Measurements from ENCODE around the gene RBMS3. TPM values are rescaled to one million over a fixed set of nuclear protein-coding genes. Genes with fewer than 3 reads are reported as not detected.
A peak's percentile ranks its signal among the peaks of the same experiment; 100 is the strongest.

RBMS3 gene
- total RNA-seq, 1 experiment from 2014 or later, result 74.2 TPM

DNA sequence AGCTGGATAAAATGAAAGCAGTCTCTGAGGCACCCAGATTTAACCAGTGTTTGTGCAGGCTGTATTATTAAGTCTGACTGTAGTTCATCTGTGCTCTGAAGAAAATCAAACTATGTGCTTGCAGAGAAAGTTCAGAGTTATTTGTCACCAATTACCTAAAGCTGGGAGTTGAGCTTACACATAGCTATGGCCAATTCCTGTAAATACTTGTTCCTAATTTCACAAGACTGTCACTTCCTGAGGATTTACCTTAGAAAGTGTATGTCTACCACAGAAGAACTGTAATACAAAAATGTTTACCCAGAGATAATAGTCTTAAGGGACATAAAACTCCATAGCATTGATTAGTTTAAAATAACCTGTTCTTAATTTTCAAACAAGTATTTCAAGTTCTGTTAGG, 697.2 kb downstream of the RBMS3 start:
- Mint-ChIP-seq H3K36me3 (ENCODE audit: insufficient read depth, unreplicated experiment) (peaks cover 17% of the 10 kb centered on the region), H3K4me3 (ENCODE audit: unreplicated experiment) (no peak overlapping the region), H3K27ac (ENCODE audit: low read depth, unreplicated experiment) (no peak overlapping the region), H3K4me1 (ENCODE audit: insufficient read depth, unreplicated experiment) (no peaks in the 10 kb centered on the region), H3K27me3 (ENCODE audit: insufficient read depth, unreplicated experiment) (no peaks in the 10 kb centered on the region), H3K9me3 (ENCODE audit: unreplicated experiment) (peaks cover 24% of the 10 kb centered on the region)
- no TSS peak for BruUV-seq (replicated peaks)
- ChIA-PET CTCF (no interaction called here), POLR2A (no interaction called here)
- intact Hi-C loops (cut with micrococcal nuclease), result no loop called here
- TF ChIP-seq, protein P1, sequence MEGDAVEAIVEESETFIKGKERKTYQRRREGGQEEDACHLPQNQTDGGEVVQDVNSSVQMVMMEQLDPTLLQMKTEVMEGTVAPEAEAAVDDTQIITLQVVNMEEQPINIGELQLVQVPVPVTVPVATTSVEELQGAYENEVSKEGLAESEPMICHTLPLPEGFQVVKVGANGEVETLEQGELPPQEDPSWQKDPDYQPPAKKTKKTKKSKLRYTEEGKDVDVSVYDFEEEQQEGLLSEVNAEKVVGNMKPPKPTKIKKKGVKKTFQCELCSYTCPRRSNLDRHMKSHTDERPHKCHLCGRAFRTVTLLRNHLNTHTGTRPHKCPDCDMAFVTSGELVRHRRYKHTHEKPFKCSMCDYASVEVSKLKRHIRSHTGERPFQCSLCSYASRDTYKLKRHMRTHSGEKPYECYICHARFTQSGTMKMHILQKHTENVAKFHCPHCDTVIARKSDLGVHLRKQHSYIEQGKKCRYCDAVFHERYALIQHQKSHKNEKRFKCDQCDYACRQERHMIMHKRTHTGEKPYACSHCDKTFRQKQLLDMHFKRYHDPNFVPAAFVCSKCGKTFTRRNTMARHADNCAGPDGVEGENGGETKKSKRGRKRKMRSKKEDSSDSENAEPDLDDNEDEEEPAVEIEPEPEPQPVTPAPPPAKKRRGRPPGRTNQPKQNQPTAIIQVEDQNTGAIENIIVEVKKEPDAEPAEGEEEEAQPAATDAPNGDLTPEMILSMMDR (IDR thresholded peaks at IDR 0.05; ENCODE audit: unreplicated experiment), result no peak
- peak; percentile 12 for DNase-seq (ENCODE audit: unreplicated experiment)

GRCh38 chr3:29991198-29991597, 710.3 kb downstream of the RBMS3 start:
- Mint-ChIP-seq H3K36me3 (ENCODE audit: insufficient read depth, unreplicated experiment) (peaks cover 34% of the 10 kb centered on the region), H3K27ac (ENCODE audit: low read depth, unreplicated experiment) (no peak overlapping the region), H3K4me1 (ENCODE audit: insufficient read depth, unreplicated experiment) (no peaks in the 10 kb centered on the region), H3K4me3 (ENCODE audit: unreplicated experiment) (no peak overlapping the region), H3K9me3 (ENCODE audit: unreplicated experiment) (no peaks in the 10 kb centered on the region), H3K27me3 (ENCODE audit: insufficient read depth, unreplicated experiment) (no peaks in the 10 kb centered on the region)
- intact Hi-C loops (cut with micrococcal nuclease), result no loop called here
- POLR2A ChIA-PET, result interaction anchor here (0.6 kb wide), 1 partner anchor 1154 kb away, joined by 3 read pairs; no protein-coding TSS in a partner anchor
- CTCF ChIA-PET, result interaction anchor here (0.9 kb wide), 1 partner anchor 21 kb away, joined by 3 read pairs; no protein-coding TSS in a partner anchor
- TF ChIP-seq, protein P1 (IDR thresholded peaks at IDR 0.05; ENCODE audit: unreplicated experiment), result no peak
- no TSS peak for BruUV-seq (replicated peaks)
- DNase-seq (ENCODE audit: unreplicated experiment), result no peak

DNA sequence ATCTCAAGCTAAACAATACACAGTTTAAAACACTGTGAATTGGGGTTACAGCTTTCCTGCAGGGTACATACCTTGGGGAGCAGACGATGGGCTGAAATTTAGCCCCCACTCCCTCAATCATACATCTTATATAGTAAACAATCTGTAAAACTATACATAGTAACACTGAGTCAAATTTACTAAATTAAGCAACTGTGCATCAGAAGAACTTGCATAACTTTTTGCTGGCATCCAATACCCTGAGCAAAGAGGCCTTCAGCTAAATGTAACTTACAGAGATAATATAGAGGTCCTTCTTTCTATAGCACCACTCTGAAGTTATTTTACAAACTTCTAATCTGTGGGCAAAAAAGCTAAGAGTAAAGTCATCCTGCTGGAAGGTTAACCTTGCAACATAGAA, 721.9 kb downstream of the RBMS3 start:
- Mint-ChIP-seq H3K36me3 (ENCODE audit: insufficient read depth, unreplicated experiment) (peaks cover 8% of the 10 kb centered on the region), H3K27ac (ENCODE audit: low read depth, unreplicated experiment) (no peak overlapping the region), H3K4me3 (ENCODE audit: unreplicated experiment) (no peak overlapping the region), H3K27me3 (ENCODE audit: insufficient read depth, unreplicated experiment) (no peaks in the 10 kb centered on the region), H3K9me3 (ENCODE audit: unreplicated experiment) (no peaks in the 10 kb centered on the region), H3K4me1 (ENCODE audit: insufficient read depth, unreplicated experiment) (no peaks in the 10 kb centered on the region)
- intact Hi-C loops (cut with micrococcal nuclease), result no loop called here
- no peak for DNase-seq (ENCODE audit: unreplicated experiment)
- TF ChIP-seq, protein P1 (IDR thresholded peaks at IDR 0.05; ENCODE audit: unreplicated experiment), result no peak
- no TSS peak for BruUV-seq (replicated peaks)
- ChIA-PET CTCF (interaction anchor here (0.6 to 1.7 kb wide), 3 partner anchors 9 to 1543 kb away, joined by 3 to 5 read pairs (median 3); no protein-coding TSS in a partner anchor), POLR2A (interaction anchor here (1.0 kb wide), 1 partner anchor 15 kb away, joined by 5 read pairs; no protein-coding TSS in a partner anchor)

- Mint-ChIP-seq H3K9me3 (ENCODE audit: unreplicated experiment) (no peaks in the 10 kb centered on the region), H3K4me1 (ENCODE audit: insufficient read depth, unreplicated experiment) (no peaks in the 10 kb centered on the region), H3K4me3 (ENCODE audit: unreplicated experiment) (no peak overlapping the region), H3K27ac (ENCODE audit: low read depth, unreplicated experiment) (no peak overlapping the region), H3K27me3 (ENCODE audit: insufficient read depth, unreplicated experiment) (no peaks in the 10 kb centered on the region), H3K36me3 (ENCODE audit: insufficient read depth, unreplicated experiment) (peaks cover 8% of the 10 kb centered on the region)
- no peak for DNase-seq (ENCODE audit: unreplicated experiment)
- CTCF ChIA-PET, result interaction anchor here (1.2 to 1.7 kb wide), 2 partner anchors 8 to 9 kb away, joined by 3 to 5 read pairs; no protein-coding TSS in a partner anchor
- TF ChIP-seq, protein P1 (IDR thresholded peaks at IDR 0.05; ENCODE audit: unreplicated experiment), result no peak
- intact Hi-C loops (cut with micrococcal nuclease), result no loop called here
- POLR2A ChIA-PET, result interaction anchor here (0.6 to 1.0 kb wide), 2 partner anchors 15 to 17 kb away, joined by 3 to 5 read pairs; no protein-coding TSS in a partner anchor
- no TSS peak for BruUV-seq (replicated peaks)
These were observed 722.9 kb downstream of the RBMS3 start for GRCh38 chr3:30003741-30004140.

All from MCF 10A (cell line).